CD14-positive monocyte (primary cell): ENCODE data around the gene P4HB. TPM values are rescaled to one million over a fixed set of nuclear protein-coding genes. Genes with fewer than 3 reads are reported as not detected.
A peak's percentile ranks its signal among the peaks of the same experiment; 100 is the strongest.

Experiments used
- DNase-seq, 3 donors: peaks; one replicate each; pipeline ENCODE4 v3.0.0-alpha.2; 2011 to 2022
- H2AFZ ChIP-seq: 2 replicates; pipeline ENCODE4 v1.6.0; 2012; ENCODE audit warnings: mild to moderate bottlenecking, low read depth, low read length, inconsistent platforms; ENCODE audit not compliant: insufficient read depth, poor library complexity, severe bottlenecking
- H3K27ac ChIP-seq, 2 donors: 1 replicate in 1 of 2; 2 replicates in 1 of 2; pipeline ENCODE4 v1.5.1; 2012 to 2013; ENCODE audit warnings: low read length in 2 of 2, control low read depth in 1 of 2, inconsistent platforms in 1 of 2, low read depth in 1 of 2, mild to moderate bottlenecking in 1 of 2
- H3K27me3 ChIP-seq, 2 donors: one replicate each; pipeline versions ENCODE4 v1.6.0 to v1.6.1; 2011 to 2013; ENCODE audit warnings: low read length in 2 of 2; ENCODE audit not compliant: control insufficient read depth in 2 of 2, insufficient read depth in 2 of 2
- H3K36me3 ChIP-seq, 2 donors: replicated peaks in 1 of 2; 1 replicate in 1 of 2; 2 replicates in 1 of 2; pipeline versions ENCODE4 v1.5.1 to v1.6.1; 2012 to 2013; ENCODE audit warnings: low read length in 2 of 2, control low read depth in 1 of 2, inconsistent platforms in 1 of 2, mild to moderate bottlenecking in 1 of 2; ENCODE audit not compliant: insufficient read depth in 2 of 2, control insufficient read depth in 1 of 2
- H3K4me1 ChIP-seq, 2 donors: 1 replicate in 1 of 2; 2 replicates in 1 of 2; pipeline versions ENCODE4 v1.5.1 to v1.6.1; 2012 to 2013; ENCODE audit warnings: low read length in 2 of 2, control low read depth in 1 of 2, inconsistent platforms in 1 of 2, mild to moderate bottlenecking in 1 of 2, moderate library complexity in 1 of 2; ENCODE audit not compliant: insufficient read depth in 2 of 2, control insufficient read depth in 1 of 2
- H3K4me2 ChIP-seq: replicated peaks from 2 replicates; pipeline ENCODE3; 2012; ENCODE audit warnings: low read length, moderate library complexity, mild to moderate bottlenecking; ENCODE audit not compliant: poor library complexity, severe bottlenecking; ENCODE audit errors: extremely low read depth
- H3K4me3 ChIP-seq, 3 experiments: fragments of 200-600 bp in 1 of 3; sonication (generic) in 1 of 3; replicated peaks in 1 of 3; 1 replicate in 2 of 3; 2 replicates in 1 of 3; pipeline ENCODE4 v1.5.1; 2011 to 2013; ENCODE audit warnings: low read length in 3 of 3, mild to moderate bottlenecking in 3 of 3, control low read depth in 2 of 3, low read depth in 2 of 3, inconsistent platforms in 1 of 3, moderate library complexity in 1 of 3
- H3K79me2 ChIP-seq: 2 replicates; pipeline ENCODE4 v1.6.0; 2012; ENCODE audit warnings: mild to moderate bottlenecking, control low read depth, inconsistent platforms, low read length, moderate library complexity; ENCODE audit not compliant: insufficient read depth
- H3K9ac ChIP-seq: 2 replicates; pipeline ENCODE4 v1.6.0; 2017; ENCODE audit warnings: low read length, mild to moderate bottlenecking; ENCODE audit not compliant: insufficient read depth, poor library complexity, severe bottlenecking
- H3K9me3 ChIP-seq, 2 donors: replicated peaks in 1 of 2; 1 replicate in 1 of 2; 2 replicates in 1 of 2; pipeline versions ENCODE4 v1.5.1 to v1.6.1; 2012 to 2013; ENCODE audit warnings: low read length in 2 of 2, control low read depth in 1 of 2; ENCODE audit not compliant: control insufficient read depth in 1 of 2, insufficient read depth in 1 of 2
- H4K20me1 ChIP-seq: 2 replicates; pipeline ENCODE4 v1.6.0; 2012; ENCODE audit warnings: mild to moderate bottlenecking, low read length, control low read depth, moderate library complexity; ENCODE audit not compliant: insufficient read depth
- H3K27ac Mint-ChIP-seq, 7 donors: one replicate each; pipeline ENCODE4 v1.8.0; 2020; ENCODE audit warnings: mild to moderate bottlenecking in 7 of 7, mixed read lengths in 7 of 7, moderate library complexity in 6 of 7, inconsistent platforms in 2 of 7
- H3K27me3 Mint-ChIP-seq, 3 donors: one replicate each; pipeline ENCODE4 v1.8.0; 2021 to 2022; ENCODE audit warnings: low read depth in 3 of 3, mild to moderate bottlenecking in 3 of 3, mixed read lengths in 3 of 3, moderate library complexity in 3 of 3, inconsistent platforms in 1 of 3
- H3K36me3 Mint-ChIP-seq, 2 donors: one replicate each; pipeline ENCODE4 v1.8.0; 2020; ENCODE audit warnings: mixed read lengths in 2 of 2, inconsistent platforms in 1 of 2, mild to moderate bottlenecking in 1 of 2
- H3K4me1 Mint-ChIP-seq: one replicate; pipeline ENCODE4 v1.8.0; 2020; ENCODE audit warnings: mild to moderate bottlenecking, mixed read lengths
- H3K4me3 Mint-ChIP-seq, 2 donors: one replicate each; pipeline ENCODE4 v1.8.0; 2020; ENCODE audit warnings: mild to moderate bottlenecking in 2 of 2, mixed read lengths in 2 of 2, moderate library complexity in 1 of 2
- H3K9me3 Mint-ChIP-seq, 7 donors: one replicate each; pipeline ENCODE4 v1.8.0; 2020 to 2022; ENCODE audit warnings: mixed read lengths in 7 of 7, mild to moderate bottlenecking in 6 of 7, moderate library complexity in 6 of 7, inconsistent platforms in 2 of 7
- CTCF ChIP-seq: fragments of 200-600 bp; IDR thresholded peaks from one replicate; pipeline ENCODE4 v1.8.0; 2022; ENCODE audit warnings: antibody characterized with exemption, mild to moderate bottlenecking
- WGBS: methylation state at CpG from one replicate; pipeline ENCODE4 v1.1.5; 2013; ENCODE audit warnings: missing lambda C conversion rate; ENCODE audit not compliant: insufficient coverage; 5-methylcytosine and 5-hydroxymethylcytosine counted together
- intact Hi-C, 2 donors: fragments of 100-400 bp; cut with micrococcal nuclease; formaldehyde crosslinking; loops; one replicate each; pipeline versions ENCODE4 v1.15.0 to v1.15.1; 2023
- polyA plus RNA-seq, 3 donors: library from polyadenylated mRNA; depleted of rRNA in 1 of 3; unstranded in 2 of 3; stranded (reverse) in 1 of 3; fragments of 300-500 nt in 2 of 3; fragments of >200 nt in 1 of 3; fragmentation: Illumina TruSeq in 2 of 3; gene quantifications; 1 replicate in 2 of 3; 2 replicates in 1 of 3; pipeline ENCODE4 v1.2.3, GENCODE V29; 2012 to 2021

P4HB gene
- polyA plus RNA-seq, 3 donors: 108 to 297 (median 291) TPM

GRCh38 chr17:81802048-81802758 lies 58.1 kb downstream of the P4HB start:
- H3K79me2 ChIP-seq: no peaks in the 10 kb centered on the region
- H3K36me3 ChIP-seq: no peaks in the 10 kb centered on the region
- H3K4me3 ChIP-seq: no peak overlapping the region
- Mint-ChIP-seq H3K9me3 (peaks cover 0 to 26% (median 10%) of the 10 kb centered on the region in 7 donors), H3K36me3 (no peaks in the 10 kb centered on the region), H3K27me3 (peaks cover 50 to 76% (median 66%) of the 10 kb centered on the region in 3 donors), H3K4me3 (peak overlapping the region in 1 of 2 donors; percentile 75), H3K27ac (no peak overlapping the region), H3K4me1 (no peaks in the 10 kb centered on the region)
- H3K9me3 ChIP-seq: peaks cover 4 to 11% of the 10 kb centered on the region in 2 donors
- peaks cover 15 to 64% of the 10 kb centered on the region in 2 donors for H3K27me3 ChIP-seq
- no peaks in the 10 kb centered on the region for H4K20me1 ChIP-seq
- intact Hi-C loops: no loop called here
- TF ChIP-seq CTCF: no peak
- no peak overlapping the region for H3K4me2 ChIP-seq
- 86% methylated on average over 5 of the region's 9 CpGs for WGBS
- no peak for DNase-seq
- no peak overlapping the region for H3K9ac ChIP-seq
- H2AFZ ChIP-seq: no peak overlapping the region
- no peaks in the 10 kb centered on the region for H3K4me1 ChIP-seq
- no peak overlapping the region for H3K27ac ChIP-seq

DNA sequence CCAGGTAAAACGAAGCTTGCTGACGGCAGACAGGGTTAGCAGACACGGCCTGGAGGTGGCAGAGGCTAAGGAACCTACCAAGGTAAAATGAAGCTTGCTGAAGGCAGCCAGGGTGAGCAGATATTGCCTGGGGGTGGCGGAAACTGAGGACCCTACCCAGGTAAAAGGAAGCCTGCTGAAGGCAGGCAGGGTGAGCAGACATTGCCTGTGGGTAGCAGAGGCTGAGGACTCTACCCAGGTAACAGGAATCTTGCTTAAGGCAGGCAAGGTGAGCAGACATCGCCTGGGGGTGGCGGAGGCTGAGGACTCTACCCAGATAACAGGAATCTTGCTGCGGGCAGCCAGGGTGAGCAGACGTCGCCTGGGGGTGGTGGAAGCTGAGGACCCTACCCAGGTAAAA lies 59.0 kb downstream of the P4HB start:
- H3K4me3 Mint-ChIP-seq: peak overlapping the region in 1 of 2 donors; percentile 20
- H3K36me3 ChIP-seq: no peaks in the 10 kb centered on the region
- intact Hi-C loops: no loop called here
- TF ChIP-seq CTCF: no peak
- no peak overlapping the region for H3K9ac ChIP-seq
- H4K20me1 ChIP-seq: no peaks in the 10 kb centered on the region
- no peak for DNase-seq
- no peak overlapping the region for H3K4me2 ChIP-seq
- no peaks in the 10 kb centered on the region for H3K4me1 ChIP-seq
- no peaks in the 10 kb centered on the region for H3K79me2 ChIP-seq
- H3K4me3 ChIP-seq: no peak overlapping the region
- no peak overlapping the region for H3K27ac Mint-ChIP-seq
- no peak overlapping the region for H2AFZ ChIP-seq
- H3K4me1 Mint-ChIP-seq: no peaks in the 10 kb centered on the region
- WGBS: 95% methylated on average over 9 of the region's 9 CpGs
- H3K27me3 ChIP-seq: peaks cover 15 to 55% of the 10 kb centered on the region in 2 donors
- H3K9me3 ChIP-seq: peaks cover 4 to 11% of the 10 kb centered on the region in 2 donors
- H3K36me3 Mint-ChIP-seq: no peaks in the 10 kb centered on the region
- peaks cover 0 to 26% (median 10%) of the 10 kb centered on the region in 7 donors for H3K9me3 Mint-ChIP-seq
- peaks cover 45 to 68% (median 59%) of the 10 kb centered on the region in 3 donors for H3K27me3 Mint-ChIP-seq
- H3K27ac ChIP-seq: no peak overlapping the region
